K562 (cell line): ENCODE measurements around the gene PRDM10. TPM values are rescaled to one million over a fixed set of nuclear protein-coding genes. Genes with fewer than 3 reads are reported as not detected.

Experiments
- ARID1B ChIP-seq: fragments of 450-650 bp; IDR thresholded peaks from 2 replicates; pipeline ENCODE4 v1.6.1; 2016; ENCODE audit warnings: antibody characterized with exemption, mild to moderate bottlenecking, inconsistent platforms
- ATF7 ChIP-seq: fragments of 450-650 bp; IDR thresholded peaks from 2 replicates; pipeline ENCODE4 v1.7.1; 2014; ENCODE audit warnings: mild to moderate bottlenecking, moderate library complexity
- C11orf30 ChIP-seq: fragments of 450-650 bp; IDR thresholded peaks from 2 replicates; pipeline ENCODE4 v1.6.1; 2016; ENCODE audit warnings: low read depth, mild to moderate bottlenecking
- CBFA2T2 ChIP-seq: fragments of 450-650 bp; conservative IDR thresholded peaks from 2 replicates; pipeline ENCODE4 v1.6.1; 2017; ENCODE audit warnings: mild to moderate bottlenecking
- CBX3 ChIP-seq, 2 experiments: IDR thresholded peaks; 1 replicate in 1 of 2; 2 replicates in 1 of 2; pipeline ENCODE4 v1.6.1; 2012; ENCODE audit warnings: inconsistent platforms in 2 of 2, low read length in 2 of 2, borderline replicate concordance in 1 of 2, control low read depth in 1 of 2
- FIP1L1 ChIP-seq: fragments of 200-400 bp; formaldehyde crosslinking; IDR thresholded peaks from 2 replicates; pipeline ENCODE4 v1.6.1; 2018; ENCODE audit warnings: mild to moderate bottlenecking, low read depth, low read length; ENCODE audit not compliant: poor library complexity, severe bottlenecking
- FOXK2 ChIP-seq, 2 experiments: fragments of 450-650 bp; IDR thresholded peaks in 1 of 2; conservative IDR thresholded peaks in 1 of 2; 2 replicates each; pipeline ENCODE4 v1.6.1; 2016; ENCODE audit warnings: low read depth in 2 of 2, mild to moderate bottlenecking in 1 of 2
- FOXP1 ChIP-seq: sonication (generic); formaldehyde crosslinking; IDR thresholded peaks from 2 replicates; pipeline ENCODE4 v1.8.0; 2022; ENCODE audit warnings: mild to moderate bottlenecking, missing genetic modification reagents
- KLF16 ChIP-seq: IDR thresholded peaks from 2 replicates; pipeline ENCODE4 v1.6.1; 2016; ENCODE audit warnings: antibody characterized with exemption
- MTA1 ChIP-seq: fragments of 450-650 bp; IDR thresholded peaks from 2 replicates; pipeline ENCODE4 v1.6.1; 2017; ENCODE audit warnings: borderline replicate concordance
- NFE2 ChIP-seq: IDR thresholded peaks from 2 replicates; pipeline ENCODE4 v1.6.1; 2014; ENCODE audit warnings: antibody characterized with exemption, low read depth
- NFIC ChIP-seq: fragments of 450-650 bp; IDR thresholded peaks from 2 replicates; pipeline ENCODE4 v1.6.1; 2017; ENCODE audit warnings: mild to moderate bottlenecking, inconsistent platforms
- NUFIP1 ChIP-seq: fragments of 450-650 bp; IDR thresholded peaks from 2 replicates; pipeline ENCODE4 v1.6.1; 2018; ENCODE audit not compliant: partially characterized antibody
- RCOR1 ChIP-seq, 2 experiments: IDR thresholded peaks; 2 replicates each; pipeline ENCODE4 v1.6.1; 2012; ENCODE audit warnings: low read depth in 2 of 2, low read length in 2 of 2, borderline replicate concordance in 1 of 2, improper control_type of control experiment in 1 of 2
- SMARCA4 ChIP-seq: fragments of 450-650 bp; IDR thresholded peaks from 2 replicates; pipeline ENCODE4 v1.6.1; 2016
- TBL1XR1 ChIP-seq, 2 experiments: IDR thresholded peaks; 2 replicates each; pipeline ENCODE4 v1.6.1; 2012; ENCODE audit warnings: improper control_type of control experiment in 2 of 2, low read length in 2 of 2, mild to moderate bottlenecking in 1 of 2
- TEAD4 ChIP-seq, 2 experiments: sonication (generic) in 1 of 2; formaldehyde crosslinking in 1 of 2; IDR thresholded peaks; 2 replicates each; pipeline versions ENCODE4 v1.6.1 to v1.8.0; 2012 to 2022; ENCODE audit warnings: borderline replicate concordance in 1 of 2, inconsistent platforms in 1 of 2, low read length in 1 of 2, mild to moderate bottlenecking in 1 of 2, missing genetic modification reagents in 1 of 2
- THAP12 ChIP-seq: fragments of 250-450 bp; sonication (Bioruptor Pico); IDR thresholded peaks from 2 replicates; pipeline ENCODE4 v1.9.0; 2021; ENCODE audit warnings: mild to moderate bottlenecking, inconsistent platforms
- ZMIZ1 ChIP-seq, 2 experiments: fragments of 150-350 bp in 1 of 2; IDR thresholded peaks; 2 replicates each; pipeline ENCODE4 v1.6.1; 2012 to 2016; ENCODE audit warnings: low read depth in 2 of 2, low read length in 2 of 2, mild to moderate bottlenecking in 1 of 2, moderate library complexity in 1 of 2
- ZNF764 ChIP-seq: fragments of 250-450 bp; sonication (Bioruptor Pico); IDR thresholded peaks from 2 replicates; pipeline ENCODE4 v1.4.0; 2020; ENCODE audit warnings: low read depth, mild to moderate bottlenecking, moderate library complexity
- polyA plus RNA-seq, 8 experiments: library from polyadenylated mRNA; depleted of rRNA in 4 of 8; stranded (reverse) in 5 of 8; unstranded in 3 of 8; fragments of >200 nt; fragmentation: Nextera tagmentation in 2 of 8; fragmentation: Illumina TruSeq in 1 of 8; extraction: Ambion mirVana in 2 of 8; extraction: Trizol in 1 of 8; gene quantifications; 2 replicates each; pipeline versions ENCODE4 v1.2.1 to v1.2.3, GENCODE V29; 2011 to 2014; ENCODE audit warnings: inconsistent platforms in 1 of 8, missing spikeins in 1 of 8
- total RNA-seq, 7 experiments: library from RNA; depleted of rRNA in 6 of 7; stranded (reverse); fragments of >200 nt in 6 of 7; fragmentation: Illumina TruSeq in 2 of 7; extraction: Trizol in 2 of 7; gene quantifications; 2 replicates each; pipeline versions ENCODE4 v1.2.1 to v1.2.3, GENCODE V29; 2011 to 2021; ENCODE audit warnings: low replicate concordance in 1 of 7
- TF ChIP-seq, protein P1 (sequence below): IDR thresholded peaks from 2 replicates; pipeline ENCODE4 v1.6.1; 2014; ENCODE audit warnings: antibody characterized with exemption

PRDM10 gene
- total and polyA plus RNA-seq, 9 of the 15 experiments (the other 6 are each of a cell fraction or from before 2014, with no cell fraction given) = 0.89 to 9.3 (median 4.5) TPM

DNA sequence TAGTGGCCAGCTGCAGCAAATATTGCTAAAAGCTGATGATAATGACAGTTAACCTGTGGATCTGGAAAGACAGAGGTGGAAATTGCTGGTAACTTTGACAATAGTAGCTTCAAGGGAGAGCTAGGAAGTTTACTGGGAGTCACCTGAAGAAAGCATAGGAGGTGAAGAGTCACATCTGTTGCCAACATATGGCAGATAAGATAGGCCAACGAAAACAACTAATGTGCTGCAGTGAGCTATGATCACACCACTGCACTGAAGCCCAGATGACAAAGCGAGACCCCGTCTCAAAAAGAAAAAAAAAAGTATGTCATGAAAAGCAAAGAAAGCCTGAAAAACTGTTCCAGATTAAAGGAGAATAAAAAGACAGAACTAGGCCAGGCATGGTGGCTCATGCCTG, 4.3 kb upstream of the PRDM10 start (continued):
- TF ChIP-seq CBX3 (IDR thresholded peaks at IDR 0.05; ENCODE audit: borderline replicate concordance in 1 of 2, low read length in 2 of 2) (peak in 1 of 2 experiments; percentile 9; a peak in 1 of 3 replicates), TBL1XR1 (IDR thresholded peaks at IDR 0.05; ENCODE audit: low read length in 2 of 2) (peak in 1 of 2 experiments; percentile 80; a peak in 1 of 4 replicates), RCOR1 (IDR thresholded peaks at IDR 0.05; ENCODE audit: borderline replicate concordance in 1 of 2, low read depth in 2 of 2, low read length in 2 of 2) (peak in 1 of 2 experiments; percentile 84; a peak in 1 of 4 replicates), CBFA2T2 (peak; percentile 90), ATF7 (peak; percentile 31; the same call in 1 of the 2 replicates), MTA1 (peak; percentile 33; the same call in 1 of the 2 replicates), KLF16 (peak; percentile 70), TEAD4 (IDR thresholded peaks at IDR 0.05; ENCODE audit: low read length) (peak; percentile 90), TEAD4 (CRISPR knock-in tag; IDR thresholded peaks at IDR 0.05; ENCODE audit: borderline replicate concordance) (no peak), FOXP1 (CRISPR knock-in tag) (no peak), NFE2 (peak; percentile 47), FOXK2 (conservative IDR thresholded peaks at IDR 0.05 in 1 of 2, IDR thresholded peaks at IDR 0.05 in 1 of 2; ENCODE audit: low read depth in 2 of 2) (peak in 1 of 2 experiments; percentile 29; a peak in 2 of 4 replicates), FIP1L1 (no peak), THAP12 (CRISPR knock-in tag) (no peak), NUFIP1 (no peak), ZNF764 (CRISPR knock-in tag) (no peak), ZMIZ1 (IDR thresholded peaks at IDR 0.05; ENCODE audit: low read depth in 2 of 2, low read length in 2 of 2) (peak in 1 of 2 experiments; percentile 78; a peak in 1 of 4 replicates), SMARCA4 (peak; percentile 92), C11orf30 (no peak), NFIC (peak; percentile 67), ARID1B (peak; percentile 96)
- TF ChIP-seq, protein P1, sequence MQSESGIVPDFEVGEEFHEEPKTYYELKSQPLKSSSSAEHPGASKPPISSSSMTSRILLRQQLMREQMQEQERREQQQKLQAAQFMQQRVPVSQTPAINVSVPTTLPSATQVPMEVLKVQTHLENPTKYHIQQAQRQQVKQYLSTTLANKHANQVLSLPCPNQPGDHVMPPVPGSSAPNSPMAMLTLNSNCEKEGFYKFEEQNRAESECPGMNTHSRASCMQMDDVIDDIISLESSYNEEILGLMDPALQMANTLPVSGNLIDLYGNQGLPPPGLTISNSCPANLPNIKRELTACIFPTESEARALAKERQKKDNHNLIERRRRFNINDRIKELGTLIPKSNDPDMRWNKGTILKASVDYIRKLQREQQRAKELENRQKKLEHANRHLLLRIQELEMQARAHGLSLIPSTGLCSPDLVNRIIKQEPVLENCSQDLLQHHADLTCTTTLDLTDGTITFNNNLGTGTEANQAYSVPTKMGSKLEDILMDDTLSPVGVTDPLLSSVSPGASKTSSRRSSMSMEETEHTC = peak; percentile 44; the same call in 1 of the 2 replicates
